Parathyroid adenoma (tissue), 2 donors: ENCODE measurements around the gene ALG12.

Experiments
- H2AFZ ChIP-seq: fragments of 300-600 bp; sonication (generic); one replicate; pipeline ENCODE4 v1.7.0; 2017; ENCODE audit warnings: antibody characterized with exemption, mild to moderate bottlenecking
- H3K27ac ChIP-seq: fragments of 300-600 bp; sonication (generic); one replicate; pipeline ENCODE4 v1.7.0; 2017
- H3K27me3 ChIP-seq: fragments of 300-600 bp; sonication (generic); one replicate; pipeline ENCODE4 v1.7.0; 2017; ENCODE audit warnings: low read length; ENCODE audit not compliant: control insufficient read depth, insufficient read depth
- H3K36me3 ChIP-seq: fragments of 300-600 bp; sonication (generic); one replicate; pipeline ENCODE4 v1.7.0; 2017; ENCODE audit warnings: low read length; ENCODE audit not compliant: control insufficient read depth, insufficient read depth
- H3K4me1 ChIP-seq: fragments of 300-600 bp; sonication (generic); one replicate; pipeline ENCODE4 v1.7.0; 2017; ENCODE audit warnings: control low read depth
- H3K4me2 ChIP-seq: fragments of 300-600 bp; sonication (generic); one replicate; pipeline ENCODE4 v1.7.0; 2017; ENCODE audit warnings: low read length
- H3K4me3 ChIP-seq: fragments of 300-600 bp; sonication (generic); one replicate; pipeline ENCODE4 v1.7.0; 2017; ENCODE audit warnings: low read depth, low read length
- H3K79me2 ChIP-seq: fragments of 300-600 bp; sonication (generic); one replicate; pipeline ENCODE4 v1.7.0; 2017; ENCODE audit warnings: control low read depth
- H3K9ac ChIP-seq: fragments of 300-600 bp; sonication (generic); one replicate; pipeline ENCODE4 v1.7.0; 2017; ENCODE audit warnings: mild to moderate bottlenecking
- H3K9me3 ChIP-seq: fragments of 300-600 bp; sonication (generic); one replicate; pipeline ENCODE4 v1.7.0; 2017; ENCODE audit warnings: low read length; ENCODE audit not compliant: control insufficient read depth
- TF ChIP-seq, protein P1 (sequence below): fragments of 300-600 bp; sonication (generic); IDR thresholded peaks from one replicate; pipeline ENCODE4 v1.7.0; 2017; ENCODE audit warnings: antibody characterized with exemption, mild to moderate bottlenecking
- donor health status: primary hyperparathyroidism.

Gene ALG12

DNA sequence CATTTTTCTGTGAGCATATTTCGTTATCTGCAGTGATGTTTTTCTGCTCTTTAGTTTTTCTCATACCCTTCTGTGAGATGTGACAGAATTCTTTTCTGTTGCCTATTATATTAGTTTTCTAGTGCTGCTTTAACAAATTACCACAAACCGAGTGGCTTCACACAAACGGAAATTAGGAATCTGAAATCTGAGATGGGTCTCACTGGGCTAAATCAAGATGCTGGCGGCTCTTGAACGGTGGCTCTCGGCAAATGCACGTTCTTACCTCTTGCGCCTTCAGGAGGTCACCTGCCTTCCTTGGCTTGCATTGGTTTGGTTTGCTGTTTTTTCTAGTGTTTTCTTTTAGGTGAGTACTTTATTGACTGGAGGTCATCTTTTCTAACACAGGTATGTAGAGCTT is 51.6 kb downstream of the ALG12 start:
- Histone ChIP-seq H3K36me3 (no peaks in the 10 kb centered on the region), H3K4me3 (no peak overlapping the region), H3K4me2 (no peak overlapping the region), H3K9me3 (no peaks in the 10 kb centered on the region), H3K79me2 (peaks cover 11% of the 10 kb centered on the region), H3K9ac (no peak overlapping the region), H3K4me1 (no peaks in the 10 kb centered on the region), H3K27me3 (no peaks in the 10 kb centered on the region), H2AFZ (no peak overlapping the region), H3K27ac (no peak overlapping the region)
- TF ChIP-seq, protein P1, sequence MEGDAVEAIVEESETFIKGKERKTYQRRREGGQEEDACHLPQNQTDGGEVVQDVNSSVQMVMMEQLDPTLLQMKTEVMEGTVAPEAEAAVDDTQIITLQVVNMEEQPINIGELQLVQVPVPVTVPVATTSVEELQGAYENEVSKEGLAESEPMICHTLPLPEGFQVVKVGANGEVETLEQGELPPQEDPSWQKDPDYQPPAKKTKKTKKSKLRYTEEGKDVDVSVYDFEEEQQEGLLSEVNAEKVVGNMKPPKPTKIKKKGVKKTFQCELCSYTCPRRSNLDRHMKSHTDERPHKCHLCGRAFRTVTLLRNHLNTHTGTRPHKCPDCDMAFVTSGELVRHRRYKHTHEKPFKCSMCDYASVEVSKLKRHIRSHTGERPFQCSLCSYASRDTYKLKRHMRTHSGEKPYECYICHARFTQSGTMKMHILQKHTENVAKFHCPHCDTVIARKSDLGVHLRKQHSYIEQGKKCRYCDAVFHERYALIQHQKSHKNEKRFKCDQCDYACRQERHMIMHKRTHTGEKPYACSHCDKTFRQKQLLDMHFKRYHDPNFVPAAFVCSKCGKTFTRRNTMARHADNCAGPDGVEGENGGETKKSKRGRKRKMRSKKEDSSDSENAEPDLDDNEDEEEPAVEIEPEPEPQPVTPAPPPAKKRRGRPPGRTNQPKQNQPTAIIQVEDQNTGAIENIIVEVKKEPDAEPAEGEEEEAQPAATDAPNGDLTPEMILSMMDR = no peak

DNA sequence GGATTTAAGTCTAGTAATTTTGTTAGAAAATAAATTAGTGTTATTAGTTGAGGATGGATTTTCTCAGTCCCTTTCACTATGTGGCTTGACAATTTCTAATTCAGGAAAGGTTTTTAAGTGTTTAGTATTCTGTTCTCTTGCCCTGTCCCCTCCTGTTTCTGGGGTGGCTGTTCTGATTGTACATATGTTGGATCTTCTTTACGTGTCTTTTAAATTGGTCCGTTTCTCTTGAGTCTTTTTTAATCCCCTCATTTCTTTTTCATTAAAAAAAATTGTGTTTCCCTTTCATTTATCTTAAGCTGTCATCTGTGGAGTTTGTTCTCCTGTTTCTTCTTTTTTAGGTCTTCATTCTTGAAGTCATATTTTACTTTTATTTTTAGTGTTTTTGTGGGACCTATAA is 52.1 kb downstream of the ALG12 start:
- no peak overlapping the region for H3K4me3 ChIP-seq

DNA sequence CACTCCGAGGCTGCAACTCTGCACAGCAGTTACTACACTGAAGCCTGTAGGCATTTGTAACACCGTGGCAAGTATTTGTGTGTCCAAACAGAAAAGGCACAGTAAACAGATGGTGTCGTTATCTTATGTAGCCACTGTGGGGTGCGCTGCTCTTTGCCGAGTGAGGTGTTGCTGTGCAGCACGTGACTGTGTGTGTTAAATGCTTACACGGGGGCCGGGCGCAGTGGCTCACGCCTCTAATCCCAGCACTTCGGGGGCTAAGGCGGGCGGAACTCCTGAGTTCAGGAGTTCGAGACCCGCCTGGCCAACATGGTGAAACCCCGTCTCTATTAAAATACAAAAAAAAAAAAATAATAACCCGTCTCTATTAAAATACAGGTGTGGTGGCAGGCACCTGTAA is 53.1 kb downstream of the ALG12 start:
- Histone ChIP-seq H3K27me3 (no peaks in the 10 kb centered on the region), H3K79me2 (peaks cover 14% of the 10 kb centered on the region), H3K36me3 (no peaks in the 10 kb centered on the region), H3K4me3 (no peak overlapping the region), H3K27ac (no peak overlapping the region), H3K4me2 (no peak overlapping the region), H3K9ac (no peak overlapping the region), H2AFZ (no peak overlapping the region), H3K4me1 (no peaks in the 10 kb centered on the region), H3K9me3 (no peaks in the 10 kb centered on the region)
- TF ChIP-seq, protein P1 = no peak

More for the DNA sequence above, 52.1 kb downstream of the ALG12 start:
- H3K27me3 ChIP-seq = no peaks in the 10 kb centered on the region
- H2AFZ ChIP-seq = no peak overlapping the region
- no peak overlapping the region for H3K4me2 ChIP-seq
- TF ChIP-seq, protein P1 = no peak
- H3K27ac ChIP-seq = no peak overlapping the region
- H3K36me3 ChIP-seq = no peaks in the 10 kb centered on the region
- H3K9ac ChIP-seq = no peak overlapping the region
- H3K9me3 ChIP-seq = no peaks in the 10 kb centered on the region
- H3K4me1 ChIP-seq = no peaks in the 10 kb centered on the region
- peaks cover 14% of the 10 kb centered on the region for H3K79me2 ChIP-seq

DNA sequence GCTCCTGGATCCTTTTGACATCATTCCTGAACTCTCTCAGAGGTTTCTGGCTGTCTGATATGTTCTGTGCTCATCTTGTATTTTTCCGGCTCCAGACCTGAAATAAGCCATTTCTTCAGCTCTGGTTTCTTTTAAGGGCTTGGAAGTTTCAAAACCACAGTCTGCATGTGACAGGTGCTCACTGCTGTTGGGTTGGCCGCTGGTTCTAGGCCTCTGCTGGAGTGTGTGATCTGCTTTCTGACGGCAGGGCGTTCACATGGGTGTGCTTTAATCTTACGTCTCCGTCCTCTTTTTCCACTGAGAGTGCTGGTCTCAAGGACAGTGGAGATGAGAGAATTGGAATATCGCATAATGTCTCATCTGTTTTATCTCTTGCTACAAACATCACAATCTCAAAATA is 54.3 kb downstream of the ALG12 start:
- Histone ChIP-seq H3K9ac (no peak overlapping the region), H3K9me3 (no peaks in the 10 kb centered on the region), H3K27ac (no peak overlapping the region), H3K79me2 (peaks cover 9% of the 10 kb centered on the region), H3K4me3 (no peak overlapping the region), H3K36me3 (no peaks in the 10 kb centered on the region), H3K27me3 (no peaks in the 10 kb centered on the region), H2AFZ (no peak overlapping the region), H3K4me1 (no peaks in the 10 kb centered on the region), H3K4me2 (no peak overlapping the region)
- TF ChIP-seq, protein P1 = no peak

DNA sequence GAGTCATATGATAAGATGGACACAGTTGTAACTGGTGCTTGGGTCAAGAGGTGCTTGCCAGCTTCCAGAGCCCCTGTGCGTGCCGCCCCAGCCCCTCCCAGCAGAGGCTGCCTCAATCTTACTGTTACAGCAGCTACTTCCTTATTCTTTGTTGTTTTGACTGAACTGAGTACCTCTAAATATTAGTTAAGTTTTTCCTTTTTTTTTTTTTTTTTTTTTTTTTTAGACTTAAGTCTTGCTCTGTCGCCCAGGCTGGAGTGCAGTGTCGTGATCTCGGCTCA is 55.8 kb downstream of the ALG12 start:
- Histone ChIP-seq H3K4me3 (no peak overlapping the region), H2AFZ (no peak overlapping the region), H3K27ac (no peak overlapping the region), H3K4me1 (no peaks in the 10 kb centered on the region), H3K9me3 (no peaks in the 10 kb centered on the region), H3K79me2 (peaks cover 4% of the 10 kb centered on the region), H3K4me2 (no peak overlapping the region), H3K27me3 (no peaks in the 10 kb centered on the region), H3K36me3 (no peaks in the 10 kb centered on the region), H3K9ac (no peak overlapping the region)
- TF ChIP-seq, protein P1 = no peak
